ENCODE measurements around the gene STAT1. TPM values are rescaled to one million over a fixed set of nuclear protein-coding genes. Genes with fewer than 3 reads are reported as not detected.
"Not testable (repeated sequence)": the region's sequence is repeated elsewhere in the genome, so short reads cannot be mapped to it uniquely, and the experiment has no call there.

Gene STAT1
- total and polyA plus RNA-seq, 8 donors, result 8.2 to 51.8 (median 24.4) TPM

GRCh38 chr2:190999058-190999457 is 14.9 kb downstream of the STAT1 start:
- H3K4me1 ChIP-seq, result no peaks in the 10 kb centered on the region
- ATAC-seq (no peak), DNase-seq (no peak)

GRCh38 chr2:190997526-190998113 is 16.4 kb downstream of the STAT1 start:
- ATAC-seq, result no peak
- 92 to 96% methylated on average over 8 of the region's 8 CpGs for WGBS, 2 donors

More at GRCh38 chr2:190999058-190999457, 14.9 kb downstream of the STAT1 start:
- Histone ChIP-seq H3K4me3 (no peak overlapping the region), H3K9me3 (no peaks in the 10 kb centered on the region), H3K27ac (no peak overlapping the region), H3K27me3 (no peaks in the 10 kb centered on the region), H3K36me3 (peaks cover 5 to 69% (median 31%) of the 10 kb centered on the region in 3 donors)
- FAIRE-seq, result no peak
- WGBS, 2 donors, result 81 to 84% methylated on average over 7 of the region's 7 CpGs
- intact Hi-C loops (cut with DNase I), result no loop called here
- no peak for TF ChIP-seq CTCF (IDR thresholded peaks at IDR 0.05)

GRCh38 chr2:190996947-190997346 is 17.0 kb downstream of the STAT1 start:
- Histone ChIP-seq H3K9me3 (no peaks in the 10 kb centered on the region), H3K36me3 (peaks cover 5 to 67% (median 20%) of the 10 kb centered on the region in 3 donors), H3K4me3 (no peak overlapping the region), H3K4me1 (no peaks in the 10 kb centered on the region), H3K27ac (no peak overlapping the region), H3K27me3 (no peaks in the 10 kb centered on the region)
- intact Hi-C loops (cut with DNase I), result no loop called here
- ATAC-seq (peak in 2 of 4 donors; percentile 49 to 59), FAIRE-seq (no peak), DNase-seq (no peak)
- 81 to 89% methylated on average over 5 of the region's 5 CpGs for WGBS, 2 donors
- no peak for TF ChIP-seq CTCF (IDR thresholded peaks at IDR 0.05)

More at GRCh38 chr2:190997526-190998113, 16.4 kb downstream of the STAT1 start:
- no peak for FAIRE-seq
- Histone ChIP-seq H3K27ac (no peak overlapping the region), H3K36me3 (peaks cover 5 to 68% (median 22%) of the 10 kb centered on the region in 3 donors), H3K4me3 (no peak overlapping the region), H3K27me3 (no peaks in the 10 kb centered on the region), H3K9me3 (no peaks in the 10 kb centered on the region), H3K4me1 (no peaks in the 10 kb centered on the region)
- no peak for TF ChIP-seq CTCF (IDR thresholded peaks at IDR 0.05)
- intact Hi-C loops (cut with DNase I), result no loop called here
- DNase-seq, result no peak

GRCh38 chr2:190996338-190996946 is 17.5 kb downstream of the STAT1 start:
- DNase-seq (peak in 2 of 6 donors; percentile 16 to 22), FAIRE-seq (no peak), ATAC-seq (peak; percentile 46 to 82 (median 71))
- Histone ChIP-seq H3K27me3 (no peaks in the 10 kb centered on the region), H3K4me3 (no peak overlapping the region), H3K9me3 (no peaks in the 10 kb centered on the region), H3K27ac (no peak overlapping the region), H3K36me3 (peaks cover 5 to 64% (median 20%) of the 10 kb centered on the region in 3 donors), H3K4me1 (no peaks in the 10 kb centered on the region)
- 87 to 93% methylated on average over 5 of the region's 5 CpGs for WGBS, 2 donors
- peak in 3 of 4 donors; percentile 42 to 52 (median 50) for TF ChIP-seq CTCF (IDR thresholded peaks at IDR 0.05)
- intact Hi-C loops (cut with DNase I), result no loop called here

GRCh38 chr2:190995315-190995714 is 18.7 kb downstream of the STAT1 start:
- ATAC-seq; H3K27me3 ChIP-seq; H3K4me3 ChIP-seq; FAIRE-seq; H3K4me1 ChIP-seq; DNase-seq; H3K27ac ChIP-seq; intact Hi-C loops (cut with DNase I); H3K9me3 ChIP-seq: not testable (repeated sequence)
- H3K36me3 ChIP-seq, result peaks cover 5 to 72% (median 21%) of the 10 kb centered on the region in 3 donors
- 93 to 96% methylated on average over 3 of the region's 3 CpGs for WGBS, 2 donors

Data from pancreas (tissue), 10 donors.